Keratinocyte (primary cell): Measurements from ENCODE around the gene ST8SIA4. TPM values are rescaled to one million over a fixed set of nuclear protein-coding genes. Genes with fewer than 3 reads are reported as not detected.

Experiments used
- DNase-seq: peaks from one replicate; pipeline ENCODE4 v3.0.0-alpha.2; 2011; ENCODE audit warnings: low read depth, missing footprints, low spot score
- FAIRE-seq: peaks from 2 replicates; lab custom pipeline; 2011; peaks lifted over from hg19 to GRCh38; lab: Jason Lieb, UNC
- H2AFZ ChIP-seq: 2 replicates; pipeline ENCODE4 v1.6.0; 2012; ENCODE audit warnings: low read length, control low read depth, inconsistent platforms; ENCODE audit not compliant: control insufficient read depth
- H3K27ac ChIP-seq: 2 replicates; pipeline ENCODE4 v1.5.1; 2011; ENCODE audit warnings: low read length; ENCODE audit not compliant: control insufficient read depth, insufficient read depth
- H3K27me3 ChIP-seq: 3 replicates; pipeline ENCODE4 v1.6.0; 2011; ENCODE audit warnings: low read length; ENCODE audit not compliant: control insufficient read depth, insufficient read depth; ENCODE audit errors: extremely low read depth
- H3K36me3 ChIP-seq, 2 experiments: 2 replicates in 1 of 2; 3 replicates in 1 of 2; pipeline ENCODE4 v1.5.1; 2011; ENCODE audit warnings: low read length in 2 of 2, mild to moderate bottlenecking in 1 of 2; ENCODE audit not compliant: control insufficient read depth in 2 of 2, insufficient read depth in 2 of 2; ENCODE audit errors: extremely low read depth in 1 of 2
- H3K4me1 ChIP-seq: 3 replicates; pipeline ENCODE4 v1.5.1; 2011; ENCODE audit warnings: low read length; ENCODE audit not compliant: control insufficient read depth, insufficient read depth; ENCODE audit errors: extremely low read depth
- H3K4me2 ChIP-seq: 3 replicates; pipeline ENCODE4 v1.6.0; 2011; ENCODE audit warnings: low read depth, low read length; ENCODE audit not compliant: control insufficient read depth, insufficient read depth; ENCODE audit errors: extremely low read depth
- H3K4me3 ChIP-seq, 3 experiments: fragments of 200-600 bp in 1 of 3; sonication (generic) in 1 of 3; 2 replicates in 2 of 3; 3 replicates in 1 of 3; pipeline ENCODE4 v1.5.1; 2011 to 2016; ENCODE audit warnings: low read length in 3 of 3, mild to moderate bottlenecking in 3 of 3, control low read depth in 2 of 3, inconsistent platforms in 1 of 3, low read depth in 1 of 3, mixed read lengths in 1 of 3, mixed run types in 1 of 3, moderate library complexity in 1 of 3; ENCODE audit not compliant: control insufficient read depth in 2 of 3, insufficient read depth in 2 of 3; ENCODE audit errors: extremely low read depth in 1 of 3
- H3K79me2 ChIP-seq: 2 replicates; pipeline ENCODE4 v1.6.0; 2012; ENCODE audit warnings: low read length; ENCODE audit not compliant: control insufficient read depth, insufficient read depth
- H3K9ac ChIP-seq: 3 replicates; pipeline ENCODE4 v1.6.0; 2011; ENCODE audit warnings: low read length; ENCODE audit not compliant: control insufficient read depth, insufficient read depth; ENCODE audit errors: extremely low read depth
- H3K9me1 ChIP-seq: 3 replicates; pipeline ENCODE4 v1.6.0; 2011; ENCODE audit warnings: low read length; ENCODE audit not compliant: control insufficient read depth, insufficient read depth; ENCODE audit errors: extremely low read depth
- H3K9me3 ChIP-seq: 2 replicates; pipeline ENCODE4 v1.5.1; 2012; ENCODE audit warnings: low read depth, low read length; ENCODE audit not compliant: control insufficient read depth
- H4K20me1 ChIP-seq: 3 replicates; pipeline ENCODE4 v1.6.0; 2011; ENCODE audit warnings: low read length; ENCODE audit not compliant: control insufficient read depth, insufficient read depth; ENCODE audit errors: extremely low read depth
- EZH2 ChIP-seq: IDR thresholded peaks from one replicate; pipeline ENCODE4 v1.6.1; 2012; ENCODE audit warnings: inconsistent platforms, mild to moderate bottlenecking, low read length, moderate library complexity
- dilution Hi-C: fragments of 300-500 bp; cut with MboI; formaldehyde crosslinking; loops from one replicate; pipeline ENCODE4 v1.7.0; 2020; ENCODE audit warnings: low sequenced_read_pairs; ENCODE audit not compliant: extremely low pct_ligation_motif_present
- polyA plus RNA-seq, 5 experiments: library from polyadenylated mRNA; depleted of rRNA in 3 of 5; stranded (reverse) in 3 of 5; stranded (forward) in 1 of 5; unstranded in 1 of 5; fragments of >200 nt; gene quantifications; 1 replicate in 1 of 5; 2 replicates in 3 of 5; 3 replicates in 1 of 5; pipeline versions ENCODE4 v1.2.1 to v1.2.3, GENCODE V29; 2011 to 2012; ENCODE audit warnings: missing spikeins in 2 of 5, low read depth in 1 of 5, low replicate concordance in 1 of 5
- small RNA-seq, 3 experiments: library from RNA; depleted of rRNA; stranded (forward); fragments of <200 nt; gene quantifications; one replicate each; pipeline ENCODE3, GENCODE V24; 2012; ENCODE audit warnings: low read depth in 3 of 3, low replicate concordance in 1 of 3; ENCODE audit not compliant: insufficient read length in 3 of 3
- TF ChIP-seq, protein P1 (sequence below), 3 experiments: IDR thresholded peaks in 1 of 3; conservative IDR thresholded peaks in 1 of 3; optimal IDR thresholded peaks in 1 of 3; 2 replicates in 2 of 3; 3 replicates in 1 of 3; pipeline versions ENCODE3 to v1.5.1; 2011; ENCODE audit warnings: low read length in 3 of 3, mild to moderate bottlenecking in 3 of 3, moderate library complexity in 2 of 3, control low read depth in 1 of 3, inconsistent platforms in 1 of 3; ENCODE audit not compliant: insufficient read depth in 2 of 3; ENCODE audit errors: extremely low read depth in 1 of 3

ST8SIA4 gene
- polyA plus RNA-seq, 1 donor (not counting 4 experiments of a cell fraction or from before 2014, with no cell fraction given) = 0.43 TPM

DNA sequence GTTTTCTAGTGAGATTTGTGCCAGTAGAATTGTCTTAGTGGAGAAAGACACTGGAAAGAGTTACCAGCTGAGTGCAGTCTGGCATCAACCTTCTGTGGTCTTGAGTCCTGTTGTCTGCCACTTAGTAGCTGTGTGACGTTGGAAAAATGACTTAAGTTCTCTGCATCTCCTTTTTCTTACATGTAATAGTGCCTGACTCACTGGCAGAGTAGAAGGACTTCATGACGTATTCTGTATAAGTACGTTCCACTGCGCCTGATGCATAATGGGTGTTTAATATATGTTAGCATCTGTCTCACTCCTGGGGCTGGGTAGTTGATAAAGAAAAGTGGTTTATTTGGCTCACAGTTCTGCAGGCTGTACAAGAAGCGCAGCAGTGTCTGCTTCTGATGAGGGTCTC lies 144.8 kb downstream of the ST8SIA4 start:
- no peak overlapping the region for H3K27ac ChIP-seq
- no peaks in the 10 kb centered on the region for H3K4me1 ChIP-seq
- no peak overlapping the region for H3K4me2 ChIP-seq
- dilution Hi-C loops = no loop called here
- no peak for FAIRE-seq
- H3K36me3 ChIP-seq = no peaks in the 10 kb centered on the region
- no peak for TF ChIP-seq EZH2
- TF ChIP-seq, protein P1, sequence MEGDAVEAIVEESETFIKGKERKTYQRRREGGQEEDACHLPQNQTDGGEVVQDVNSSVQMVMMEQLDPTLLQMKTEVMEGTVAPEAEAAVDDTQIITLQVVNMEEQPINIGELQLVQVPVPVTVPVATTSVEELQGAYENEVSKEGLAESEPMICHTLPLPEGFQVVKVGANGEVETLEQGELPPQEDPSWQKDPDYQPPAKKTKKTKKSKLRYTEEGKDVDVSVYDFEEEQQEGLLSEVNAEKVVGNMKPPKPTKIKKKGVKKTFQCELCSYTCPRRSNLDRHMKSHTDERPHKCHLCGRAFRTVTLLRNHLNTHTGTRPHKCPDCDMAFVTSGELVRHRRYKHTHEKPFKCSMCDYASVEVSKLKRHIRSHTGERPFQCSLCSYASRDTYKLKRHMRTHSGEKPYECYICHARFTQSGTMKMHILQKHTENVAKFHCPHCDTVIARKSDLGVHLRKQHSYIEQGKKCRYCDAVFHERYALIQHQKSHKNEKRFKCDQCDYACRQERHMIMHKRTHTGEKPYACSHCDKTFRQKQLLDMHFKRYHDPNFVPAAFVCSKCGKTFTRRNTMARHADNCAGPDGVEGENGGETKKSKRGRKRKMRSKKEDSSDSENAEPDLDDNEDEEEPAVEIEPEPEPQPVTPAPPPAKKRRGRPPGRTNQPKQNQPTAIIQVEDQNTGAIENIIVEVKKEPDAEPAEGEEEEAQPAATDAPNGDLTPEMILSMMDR (optimal IDR thresholded peaks at IDR 0.05 in 1 of 3, IDR thresholded peaks at IDR 0.05 in 1 of 3, conservative IDR thresholded peaks at IDR 0.05 in 1 of 3; ENCODE audit: extremely low read depth in 1 of 3, insufficient read depth in 2 of 3, low read length in 3 of 3) = no peak
- H3K27me3 ChIP-seq = no peaks in the 10 kb centered on the region
- no peak overlapping the region for H3K9ac ChIP-seq
- H4K20me1 ChIP-seq = no peaks in the 10 kb centered on the region
- H3K79me2 ChIP-seq = no peaks in the 10 kb centered on the region
- H3K9me1 ChIP-seq = peaks cover 2% of the 10 kb centered on the region
- no peak overlapping the region for H2AFZ ChIP-seq
- no peak overlapping the region for H3K4me3 ChIP-seq
- no peak for DNase-seq
- H3K9me3 ChIP-seq = no peaks in the 10 kb centered on the region

DNA sequence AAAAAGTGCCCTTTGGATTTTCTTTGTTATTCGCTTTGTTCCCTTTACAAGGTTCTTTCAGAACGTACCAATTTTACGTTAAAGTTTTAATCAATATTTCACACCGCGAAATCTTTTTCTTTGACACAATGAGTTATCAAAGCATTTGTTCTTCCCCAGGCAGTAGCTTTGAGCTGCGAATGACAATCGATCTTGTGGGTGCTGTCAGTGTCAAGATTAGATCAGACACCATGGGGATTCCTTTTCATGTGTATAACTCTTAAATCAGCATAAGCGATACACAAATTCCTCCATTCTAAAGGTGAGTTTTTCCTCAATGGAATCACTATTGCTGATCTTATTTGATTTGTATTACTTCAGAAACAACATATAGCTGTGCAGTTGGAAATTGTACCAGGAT lies 145.5 kb downstream of the ST8SIA4 start:
- Histone ChIP-seq H3K36me3 (no peaks in the 10 kb centered on the region), H3K4me3 (no peak overlapping the region), H3K27ac (no peak overlapping the region), H3K4me1 (no peaks in the 10 kb centered on the region), H3K9ac (no peak overlapping the region), H2AFZ (no peak overlapping the region), H3K27me3 (no peaks in the 10 kb centered on the region), H3K79me2 (no peaks in the 10 kb centered on the region), H4K20me1 (no peaks in the 10 kb centered on the region), H3K4me2 (no peak overlapping the region), H3K9me1 (peaks cover 2% of the 10 kb centered on the region), H3K9me3 (no peaks in the 10 kb centered on the region)
- DNase-seq = no peak
- FAIRE-seq = no peak
- no peak for TF ChIP-seq EZH2
- TF ChIP-seq, protein P1 (optimal IDR thresholded peaks at IDR 0.05 in 1 of 3, IDR thresholded peaks at IDR 0.05 in 1 of 3, conservative IDR thresholded peaks at IDR 0.05 in 1 of 3; ENCODE audit: extremely low read depth in 1 of 3, insufficient read depth in 2 of 3, low read length in 3 of 3) = no peak
- dilution Hi-C loops = no loop called here

Small RNA genes within 50 kb of the gene (small RNA-seq; reads per million reads assigned to genes)
- gene MIR548P = 0 reads per million in 3 experiments
